Activated CD8-positive, alpha-beta memory T cell treated with anti-CD3 and anti-CD28 coated beads, Interleukin-2, amount 50 U/mL, for 1 hour (primary cell): ENCODE data around the gene SLC25A51.

ENCODE experiments used
- DNase-seq: peaks from one replicate; pipeline ENCODE4 v3.0.0-alpha.2; 2020; ENCODE audit errors: extremely low read depth

Gene SLC25A51, protein sequence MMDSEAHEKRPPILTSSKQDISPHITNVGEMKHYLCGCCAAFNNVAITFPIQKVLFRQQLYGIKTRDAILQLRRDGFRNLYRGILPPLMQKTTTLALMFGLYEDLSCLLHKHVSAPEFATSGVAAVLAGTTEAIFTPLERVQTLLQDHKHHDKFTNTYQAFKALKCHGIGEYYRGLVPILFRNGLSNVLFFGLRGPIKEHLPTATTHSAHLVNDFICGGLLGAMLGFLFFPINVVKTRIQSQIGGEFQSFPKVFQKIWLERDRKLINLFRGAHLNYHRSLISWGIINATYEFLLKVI

DNA sequence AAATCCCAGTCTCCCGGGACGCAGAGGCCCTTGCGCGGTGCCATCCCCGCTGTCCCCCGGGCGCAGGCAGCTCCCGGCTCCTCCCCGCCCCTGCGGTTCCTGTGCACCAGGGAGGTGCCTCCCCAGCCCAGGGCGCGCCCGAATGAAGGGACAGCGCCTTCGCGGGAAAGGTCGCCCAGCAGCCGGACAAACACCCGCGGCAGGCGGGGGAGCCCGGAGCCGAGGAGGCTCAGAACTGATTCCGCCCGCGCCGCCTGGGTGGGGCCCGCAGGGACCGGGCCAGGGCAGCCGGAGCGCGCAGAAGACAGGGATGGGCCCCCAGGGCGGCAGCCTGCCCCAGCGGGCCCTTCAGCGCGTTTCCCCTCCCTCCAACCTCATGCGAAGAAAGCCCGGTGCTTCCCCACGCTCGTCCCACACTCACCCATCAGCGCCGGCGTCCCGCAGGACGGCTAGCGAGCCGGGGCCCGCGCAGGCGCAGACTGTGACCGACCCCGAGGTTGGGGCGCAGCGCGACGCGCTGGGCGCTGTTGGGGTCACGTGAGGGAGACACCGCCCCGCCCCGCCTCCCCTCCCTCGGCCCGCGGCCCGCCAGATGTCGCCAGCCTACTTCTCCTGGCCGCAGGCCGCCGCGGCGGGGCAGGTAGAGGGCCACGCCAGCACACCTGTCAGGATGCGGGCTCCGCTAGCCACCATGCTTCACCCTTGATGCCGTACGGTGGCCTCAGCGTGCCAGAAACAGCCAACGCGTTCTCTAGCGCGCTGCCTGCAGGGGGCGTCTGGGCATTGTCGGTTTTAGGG lies at the start of gene SLC25A51:
TSS of gene SLC25A51 (minus strand) at position 481 of the 798 bp plus-strand sequence. CDS start 15,577 bp downstream, outside the sequence.
- DNase-seq = peak; percentile 90

DNA sequence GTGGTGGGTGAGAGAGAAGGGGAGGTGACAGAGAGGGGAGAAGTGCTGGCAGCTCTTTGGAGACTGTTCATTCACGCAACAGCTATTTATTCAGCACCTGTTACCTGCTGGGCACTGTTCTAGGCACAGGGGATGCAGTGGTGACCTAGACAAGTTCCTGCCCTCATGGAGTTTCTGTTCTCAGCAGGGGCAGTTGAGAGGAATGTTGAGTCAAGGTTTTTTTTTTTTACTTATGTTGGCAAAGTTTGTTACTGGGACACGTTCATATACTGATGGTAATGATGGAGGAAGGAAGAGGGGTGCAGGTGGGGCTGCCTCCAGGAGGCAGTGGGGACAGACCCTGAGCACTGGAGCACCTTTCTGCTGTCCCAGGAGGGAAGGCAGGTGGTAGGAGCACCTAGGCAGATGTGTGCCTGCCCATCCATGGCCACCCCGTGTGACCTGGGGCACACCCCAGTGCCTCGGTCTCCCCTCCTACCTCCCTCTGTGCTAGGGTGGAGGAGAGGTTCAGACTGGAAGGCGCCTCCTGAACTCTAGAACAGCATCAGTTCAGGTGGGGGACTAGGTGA lies 49.4 kb upstream of the SLC25A51 start:
- DNase-seq = no peak

DNA sequence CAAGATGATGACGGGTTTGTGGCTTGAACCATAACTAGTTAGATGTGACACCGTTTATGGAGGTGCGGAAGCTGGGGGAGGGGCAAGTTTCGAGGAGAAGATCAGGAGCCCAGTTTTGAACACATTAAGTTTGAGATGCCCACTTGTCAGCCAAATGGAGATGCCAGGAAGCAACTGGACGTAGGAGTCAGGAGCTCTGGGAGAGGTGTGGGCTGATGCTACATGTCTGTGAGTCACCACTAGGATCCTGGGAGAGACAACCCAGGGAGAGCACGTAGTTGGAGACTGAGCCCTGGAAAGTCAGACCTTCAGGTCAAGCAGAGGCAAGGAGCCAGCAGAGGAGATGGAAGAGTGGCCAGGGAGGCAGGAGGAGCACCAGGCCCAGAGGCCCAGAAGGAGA lies 48.8 kb upstream of the SLC25A51 start:
- DNase-seq = no peak

DNA sequence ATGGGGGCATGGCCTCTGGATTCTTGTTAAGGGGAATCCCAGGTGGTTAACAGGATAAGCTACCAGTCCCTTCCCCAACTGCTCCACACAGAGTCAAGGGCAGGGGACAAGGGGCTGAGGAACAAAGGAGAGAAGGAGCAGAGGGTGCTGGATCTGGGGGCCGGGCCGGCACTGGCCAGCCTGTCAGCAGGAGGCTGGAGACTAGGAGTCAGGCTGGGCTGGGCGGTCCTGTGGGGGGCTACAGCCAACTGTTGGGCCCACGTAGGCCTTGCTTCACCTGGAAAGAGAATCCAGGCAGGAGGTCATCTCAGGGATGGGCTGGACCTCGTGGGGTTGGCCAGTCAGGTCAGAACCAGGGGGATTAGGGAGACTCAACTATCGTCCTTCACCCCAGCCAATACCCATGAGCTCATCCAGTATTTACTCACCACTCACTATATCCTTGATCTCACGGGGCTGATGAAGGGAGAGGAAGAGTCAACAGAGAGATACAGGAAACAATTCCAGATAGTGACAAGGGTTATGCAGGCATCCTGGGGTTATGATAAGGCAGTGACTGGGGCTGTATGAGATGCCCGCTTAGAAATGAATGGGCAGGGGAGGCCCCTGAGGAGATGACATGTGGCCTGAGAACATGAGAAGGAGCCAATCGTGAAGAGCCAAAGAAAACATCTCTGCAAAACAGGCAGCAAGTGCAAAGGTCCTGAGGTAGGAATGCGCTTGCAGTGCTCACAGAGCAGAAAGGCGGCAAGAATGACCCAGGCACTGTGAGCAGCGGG lies 47.9 kb upstream of the SLC25A51 start:
- no peak for DNase-seq

DNA sequence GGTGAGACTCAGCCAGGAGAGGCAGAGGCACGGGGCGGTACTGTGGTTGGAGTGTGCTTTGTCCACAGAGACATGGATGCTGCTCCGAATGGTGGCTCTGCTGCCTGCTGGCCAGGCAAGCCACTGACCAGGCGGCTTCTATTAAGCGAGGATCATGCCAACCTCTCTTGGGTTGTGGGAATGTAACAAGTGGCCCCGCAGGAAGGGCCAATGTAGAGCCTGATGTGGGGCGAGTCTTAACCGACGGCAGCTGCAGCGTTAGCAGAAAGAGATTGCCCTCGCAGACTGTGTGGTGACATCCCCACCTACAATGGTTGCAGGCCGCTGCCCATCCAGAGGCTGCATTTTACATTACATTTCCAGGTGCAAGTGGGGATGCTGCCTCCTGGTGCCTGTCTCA lies 46.6 kb upstream of the SLC25A51 start:
- DNase-seq = no peak

DNA sequence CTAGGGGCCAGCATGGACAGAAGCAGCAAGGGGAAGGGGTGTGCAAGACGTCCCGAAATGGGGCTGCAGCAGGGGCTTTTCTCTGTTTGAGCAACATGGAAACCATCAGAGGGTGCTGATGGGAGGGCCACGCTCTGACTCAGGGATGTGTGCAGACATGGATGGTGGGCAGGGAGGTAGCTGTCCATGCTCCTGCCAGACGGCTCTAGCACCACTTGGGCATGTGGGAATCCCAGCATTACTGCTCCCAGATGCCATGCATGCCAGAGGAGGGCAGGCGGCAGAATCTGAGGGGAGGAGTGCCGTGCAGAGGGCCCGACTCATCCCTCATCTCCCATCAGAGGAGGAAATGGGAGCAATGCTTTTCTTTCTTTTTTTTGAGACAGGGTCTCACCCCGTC lies 45.6 kb upstream of the SLC25A51 start:
- DNase-seq = no peak

DNA sequence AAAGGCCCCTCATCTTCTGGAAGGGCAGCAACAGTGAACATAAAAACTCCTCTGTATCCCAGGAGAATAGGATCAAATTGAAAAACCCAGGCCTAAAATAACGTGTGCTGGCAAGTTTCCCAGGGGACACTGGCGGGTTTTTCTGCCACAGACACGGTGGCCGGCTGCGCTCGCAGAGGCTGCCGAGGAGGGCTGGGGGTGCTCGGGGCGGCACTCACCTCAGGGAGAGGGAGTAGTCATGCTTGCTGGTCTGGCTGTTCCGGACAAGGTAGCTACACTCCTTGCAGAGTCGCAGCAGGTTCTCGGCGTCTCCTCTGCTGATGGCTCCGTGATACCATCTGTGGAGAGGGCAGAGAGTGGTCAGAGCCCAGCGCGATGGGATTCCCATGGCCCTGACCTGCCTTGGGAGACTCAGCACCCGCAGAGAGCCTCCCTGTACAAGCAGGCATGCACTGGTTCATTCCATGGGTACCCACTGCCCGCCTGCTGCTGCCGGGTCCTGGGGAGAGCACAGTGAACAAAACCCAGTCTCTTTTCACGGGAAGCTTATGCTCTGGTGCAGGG lies 44.6 kb upstream of the SLC25A51 start:
- DNase-seq = no peak

DNA sequence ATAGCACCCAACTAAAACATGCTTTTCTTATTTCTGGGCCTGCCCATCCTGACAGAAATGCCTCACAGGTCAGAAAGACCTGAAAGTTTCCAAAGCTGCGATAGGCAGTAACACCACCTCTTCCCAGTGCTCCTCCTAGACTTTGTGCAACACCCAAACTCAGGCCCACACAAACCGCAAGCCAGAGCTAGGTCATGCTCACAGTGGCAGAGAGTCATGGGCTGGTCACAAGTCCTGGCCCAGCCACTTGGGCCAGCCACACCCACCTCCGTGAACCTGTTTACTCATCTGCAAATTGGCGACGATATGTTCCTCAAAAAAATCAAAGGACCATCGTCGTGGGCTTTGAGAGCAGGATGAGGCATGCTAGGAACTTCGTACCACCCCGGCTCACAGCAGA lies 44.0 kb upstream of the SLC25A51 start:
- no peak for DNase-seq

DNA sequence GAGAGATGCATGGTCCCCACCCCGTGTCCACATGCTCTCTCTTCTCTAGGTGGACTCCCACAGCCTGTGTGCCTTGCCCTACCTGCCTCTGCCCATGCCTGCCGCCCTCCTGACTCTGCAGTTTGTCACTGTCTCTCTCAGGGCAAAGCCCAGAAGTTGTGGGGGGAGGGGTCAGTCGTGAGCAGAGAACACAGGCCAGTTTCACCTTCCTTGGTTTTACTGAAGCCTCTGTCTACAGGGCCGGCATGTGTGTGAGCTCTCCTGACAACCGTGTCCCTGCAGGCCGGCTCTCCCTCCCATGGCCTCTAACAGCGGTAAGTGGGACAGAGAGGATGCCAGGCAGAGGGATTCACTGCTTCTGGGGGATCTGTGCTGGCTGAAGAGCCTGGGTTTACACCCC lies 43.5 kb upstream of the SLC25A51 start:
- no peak for DNase-seq

DNA sequence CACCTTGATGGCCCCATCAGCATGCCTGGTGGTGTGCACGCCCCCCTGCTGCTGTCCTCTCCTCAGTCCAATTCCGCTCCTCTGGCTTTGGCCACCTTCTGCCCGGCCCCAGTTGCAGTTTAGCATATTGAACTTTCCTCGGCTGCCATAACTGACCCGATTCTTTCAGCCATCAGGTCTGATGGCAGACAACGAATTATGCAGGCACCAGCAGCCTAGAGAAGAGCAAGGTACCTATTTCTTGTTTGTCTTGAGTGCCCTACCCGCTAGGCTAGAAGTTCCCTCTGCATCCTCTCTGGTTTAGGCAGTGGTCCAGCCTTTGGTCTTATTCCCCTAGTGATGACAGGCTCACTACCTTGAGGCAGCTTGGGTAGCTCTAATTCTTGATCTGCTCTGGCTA lies 43.0 kb upstream of the SLC25A51 start:
- DNase-seq = no peak

DNA sequence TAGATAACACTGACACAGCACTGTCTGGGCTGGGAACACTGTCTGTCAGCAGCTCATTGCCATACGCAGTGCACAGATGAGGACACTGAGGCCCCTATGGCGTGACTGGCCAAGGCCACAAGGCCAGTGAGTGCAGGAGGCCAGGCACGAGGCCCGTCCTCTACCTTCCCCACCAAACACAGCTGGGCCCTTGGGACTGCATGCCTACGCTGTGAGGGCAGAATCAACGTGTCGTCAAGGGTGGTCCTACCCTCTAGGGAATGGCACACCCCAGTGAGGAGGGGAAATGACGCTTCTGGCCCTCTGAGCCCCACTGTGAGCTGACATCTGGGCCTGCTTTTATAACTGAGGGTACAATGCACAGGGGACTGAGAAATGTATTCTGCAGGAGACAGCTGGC lies 42.1 kb upstream of the SLC25A51 start:
- DNase-seq = no peak

DNA sequence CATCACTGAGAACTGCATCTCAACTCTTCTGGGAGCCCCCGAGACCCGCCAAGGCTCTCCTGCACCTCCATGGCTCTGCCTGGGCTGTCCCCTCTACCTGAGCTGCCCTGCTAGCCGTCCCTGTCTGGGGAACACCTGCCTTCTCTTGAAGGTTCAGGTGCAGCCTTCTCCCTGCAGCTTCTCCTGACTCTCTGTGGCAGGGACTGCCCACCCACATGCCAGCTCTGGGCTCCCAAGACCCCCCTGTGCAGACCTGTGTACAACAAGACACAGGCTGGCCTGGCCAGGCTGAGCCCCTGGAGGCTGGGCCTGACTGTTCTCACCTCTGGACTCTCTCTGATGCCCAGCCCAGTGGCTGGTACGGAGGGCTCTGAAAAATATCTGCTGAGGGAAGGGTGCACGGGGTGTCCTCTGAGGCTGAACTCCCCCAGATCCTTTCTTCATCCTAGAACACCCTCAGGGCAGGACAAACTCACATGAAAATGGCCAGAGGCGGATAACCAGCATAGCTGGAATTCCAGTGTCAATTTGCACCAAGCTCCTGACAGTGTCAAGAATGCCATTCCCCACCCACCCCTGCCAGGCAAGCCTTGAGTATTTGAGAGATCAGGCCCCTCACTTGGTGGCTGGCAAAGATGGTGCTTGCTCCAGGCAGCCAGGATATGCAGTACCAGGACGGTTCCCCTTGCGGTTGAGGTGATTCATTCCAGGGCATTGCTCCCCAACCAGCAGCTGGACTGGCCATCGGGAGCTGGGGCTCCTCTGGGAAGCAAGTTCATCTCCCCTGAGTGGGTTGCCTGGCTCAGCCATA lies 40.9 kb upstream of the SLC25A51 start:
- DNase-seq = no peak

DNA sequence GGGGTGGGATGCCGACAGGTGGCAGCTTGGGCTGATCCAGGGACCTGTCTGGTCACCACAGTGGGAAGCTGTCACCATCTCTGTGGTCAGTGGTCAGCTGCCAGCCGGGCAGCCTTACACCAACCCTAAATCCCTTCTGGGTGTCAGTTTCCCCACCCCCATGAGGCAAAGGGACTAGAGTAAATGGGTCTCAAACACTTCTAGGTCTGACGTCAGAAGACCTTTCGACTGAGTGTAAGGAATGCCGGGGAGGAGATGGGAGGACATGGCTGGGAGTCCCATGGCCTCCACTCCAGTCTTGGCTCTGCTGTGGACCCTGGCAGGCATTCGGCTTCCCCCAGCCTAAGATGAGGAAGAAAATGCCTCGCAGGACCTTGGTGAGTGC lies 40.3 kb upstream of the SLC25A51 start:
- DNase-seq = no peak

DNA sequence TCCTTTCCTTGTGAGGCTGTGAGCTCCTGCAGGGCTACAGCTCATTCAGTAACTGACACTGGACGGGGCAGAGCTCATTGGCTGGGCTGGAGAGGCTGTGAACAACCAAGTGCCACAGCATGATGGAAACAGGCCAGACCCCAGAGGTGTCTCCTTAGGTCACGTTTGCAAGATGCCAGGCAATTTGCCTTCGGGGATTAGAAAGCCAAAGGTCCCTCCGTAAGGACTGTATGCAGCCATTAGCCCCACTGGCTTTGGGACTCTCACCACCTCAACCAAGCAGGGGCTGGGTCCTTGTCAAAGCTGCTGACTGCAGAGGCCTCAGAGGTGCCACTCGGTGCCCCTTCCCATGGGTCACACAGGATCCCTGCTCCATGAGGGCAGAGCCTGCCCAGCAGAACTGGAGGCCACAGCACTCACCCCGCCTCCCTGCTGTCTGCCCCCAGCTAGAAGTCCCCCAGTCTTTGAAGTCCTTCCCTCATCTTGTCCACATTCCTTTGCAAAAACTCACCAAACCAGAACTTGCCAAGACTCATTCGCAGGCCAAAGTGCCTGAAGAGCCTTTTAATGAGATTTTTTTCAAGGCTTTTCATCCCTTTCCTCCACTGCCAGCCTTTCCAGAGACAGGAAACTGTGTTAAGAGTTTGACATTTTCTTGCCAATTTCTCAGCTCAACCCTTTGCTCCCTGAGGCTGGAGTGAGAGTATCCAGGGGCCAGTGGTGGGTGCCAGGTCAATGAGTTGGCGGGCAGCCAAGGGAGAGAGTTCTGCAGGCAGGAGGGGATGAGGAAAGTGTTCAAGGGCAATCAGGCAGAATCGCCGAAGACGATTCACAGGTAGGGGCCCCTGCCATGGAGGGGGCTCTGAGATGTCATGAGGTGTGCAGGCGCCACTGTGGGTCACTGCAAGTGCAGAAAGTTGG lies 39.7 kb upstream of the SLC25A51 start:
- DNase-seq = no peak

DNA sequence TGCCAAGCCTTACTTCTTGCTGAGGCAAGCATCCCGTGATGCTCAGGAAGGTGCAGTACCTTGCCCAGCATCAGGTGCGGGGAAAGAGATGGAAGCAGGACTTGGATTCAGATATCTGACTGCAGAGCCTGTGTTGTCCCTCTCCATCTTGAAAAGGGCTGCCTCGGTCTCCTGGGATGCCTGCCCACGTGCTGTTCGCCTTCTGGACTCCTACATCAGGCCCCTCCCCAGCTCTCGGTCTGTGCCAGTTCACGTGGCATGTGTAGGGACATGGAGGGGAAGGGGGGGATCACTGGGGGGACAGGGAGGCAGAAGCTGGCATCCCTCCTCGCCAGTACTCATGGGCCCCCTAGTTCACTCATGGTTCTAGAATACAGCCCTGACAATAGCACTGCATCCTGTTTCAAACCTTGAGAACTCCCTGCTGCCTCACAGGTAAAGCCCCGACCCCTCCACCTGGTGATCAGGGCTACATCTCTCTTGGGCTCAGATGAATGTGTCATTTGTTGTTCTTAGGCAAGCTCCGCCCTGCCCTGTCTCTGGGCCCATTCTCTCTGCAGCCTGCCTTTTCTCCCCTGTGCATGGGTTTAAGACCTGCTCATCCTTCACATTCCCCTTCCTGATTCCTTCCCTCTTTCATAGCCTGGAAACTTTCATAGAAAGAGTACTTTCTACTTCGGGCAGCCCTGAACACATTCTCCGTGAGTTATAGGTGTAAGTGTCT lies 38.9 kb upstream of the SLC25A51 start:
- no peak for DNase-seq

DNA sequence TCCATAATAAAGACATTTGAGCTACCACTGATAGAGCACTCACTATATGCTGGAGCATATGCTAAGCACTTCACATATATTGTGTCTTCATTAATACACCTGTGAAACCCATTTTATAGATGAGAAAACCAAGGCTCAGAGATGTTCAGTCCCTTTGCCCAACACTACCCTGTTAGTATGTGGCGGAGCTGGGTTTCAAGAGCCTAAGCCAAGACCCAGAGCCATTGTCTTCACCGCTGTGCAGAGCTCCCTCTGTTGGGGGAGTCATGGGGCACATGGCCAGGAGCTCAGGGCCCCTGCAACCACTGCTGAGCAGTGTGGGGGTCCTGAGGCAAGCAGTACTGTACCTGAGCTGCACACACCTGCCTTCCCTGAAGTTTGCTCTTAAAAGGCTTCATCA lies 37.3 kb upstream of the SLC25A51 start:
- no peak for DNase-seq

DNA sequence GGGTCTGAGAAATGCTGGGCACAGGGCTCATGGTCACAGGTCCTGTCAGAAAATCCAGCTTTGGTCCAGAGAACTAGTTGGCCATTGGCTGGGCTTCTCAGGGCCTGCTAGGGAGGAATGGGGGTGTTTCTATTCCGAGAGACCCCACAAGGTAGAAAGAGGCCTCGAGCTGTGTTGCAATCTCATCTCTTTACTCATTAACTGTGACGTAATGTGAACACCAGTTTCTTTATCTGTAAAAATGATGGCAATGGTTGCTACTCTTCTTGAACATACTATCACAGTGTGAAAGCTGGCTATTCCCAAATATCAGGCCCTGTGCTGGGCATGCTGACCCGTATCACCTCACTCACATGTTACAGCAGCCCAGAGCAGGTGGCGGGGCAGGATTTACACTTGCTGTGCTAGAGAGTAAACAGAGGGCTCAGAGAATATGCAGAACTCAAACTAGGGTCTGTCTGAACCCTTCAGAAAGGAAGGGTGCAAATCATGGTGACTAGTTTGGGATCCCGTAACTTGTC lies 35.7 kb upstream of the SLC25A51 start:
- DNase-seq = no peak

DNA sequence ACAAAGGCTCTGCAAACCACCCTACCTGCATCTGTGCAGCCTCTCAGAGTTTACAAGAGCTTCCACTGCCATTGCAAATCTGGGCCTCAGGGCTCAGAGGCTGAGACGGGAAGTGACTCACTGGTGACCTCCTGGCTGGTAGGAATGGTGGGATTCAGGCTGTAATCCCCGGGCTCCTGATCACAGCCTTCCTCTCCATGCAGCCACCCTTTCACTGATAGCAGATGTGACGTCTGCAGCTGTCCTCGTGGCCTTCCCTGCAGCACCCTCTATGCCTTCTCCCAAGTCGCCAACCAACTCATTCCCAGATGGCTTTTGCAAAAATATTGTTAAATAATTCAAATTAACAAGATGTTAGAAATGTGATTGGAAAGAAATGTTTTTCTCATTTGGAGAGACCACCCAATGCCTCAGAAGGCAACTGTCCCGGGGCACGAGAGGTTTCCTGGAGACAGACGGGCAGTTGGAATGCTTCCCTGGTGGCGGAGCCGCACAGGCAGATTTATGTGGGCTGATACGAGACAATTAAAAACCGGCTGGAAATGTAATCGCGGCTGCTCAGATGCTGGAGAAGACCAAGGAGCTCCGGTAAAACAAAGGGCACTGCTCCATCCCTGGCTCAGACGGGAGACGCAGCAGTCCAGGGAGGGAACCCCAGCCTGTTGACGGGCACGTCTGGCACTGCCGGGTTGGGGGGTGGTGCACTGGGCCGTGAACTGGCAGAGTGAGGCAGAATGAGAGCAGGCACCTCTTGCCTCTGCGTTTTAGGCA lies 34.4 kb upstream of the SLC25A51 start:
- DNase-seq = no peak
